HepG2 (cell line): Measurements from ENCODE around the gene SMG7. TPM values are rescaled to one million over a fixed set of nuclear protein-coding genes. Genes with fewer than 3 reads are reported as not detected.

ENCODE experiments used
- ATAC-seq: fragments of 200-7000 bp; cut with Tn5 transposase; 3 replicates; pipeline ENCODE4 v1.9.1; 2020; ENCODE audit warnings: mild to moderate bottlenecking, moderate library complexity
- BruUV-seq: library from RNA; stranded (reverse); fragments of 400-500 nt; replicated peaks from 2 replicates; lab custom pipeline; 2021; lab: Mats Ljungman, UMichigan
- CTCF ChIA-PET: fragments of 300-600 bp; formaldehyde crosslinking; extraction: SDS; loops from one replicate; lab custom pipeline; 2021; ENCODE audit warnings: low total read pairs, inconsistent platforms, low intra/inter-chr PET ratio; lab: Yijun Ruan, JAX
- POLR2A ChIA-PET: fragments of 350-600 bp; sonication (Branson Sonifier 250); formaldehyde crosslinking; loops from one replicate; lab custom pipeline; 2020; ENCODE audit warnings: antibody characterized with exemption, inconsistent platforms; lab: Yijun Ruan, JAX
- DNase-seq: peaks from one replicate; pipeline ENCODE4 v3.0.0-alpha.2; 2015; ENCODE audit warnings: low spot score
- FAIRE-seq: peaks from 3 replicates; lab custom pipeline; 2011; peaks lifted over from hg19 to GRCh38; lab: Jason Lieb, UNC
- H2AFZ ChIP-seq: one replicate; pipeline ENCODE4 v1.6.1; 2011; ENCODE audit warnings: low read length, inconsistent platforms
- H3K27ac ChIP-seq: fragments of 300-600 bp; 3 replicates; pipeline ENCODE4 v1.8.0; 2011; ENCODE audit warnings: mixed run types, mild to moderate bottlenecking, mixed read lengths, low read length, inconsistent platforms; ENCODE audit not compliant: insufficient read depth; ENCODE audit errors: extremely low read length
- H3K27me3 ChIP-seq, 2 experiments: fragments of 200-600 bp in 1 of 2; 2 replicates in 1 of 2; 3 replicates in 1 of 2; pipeline versions ENCODE4 v1.6.0 to v1.8.0; 2011; ENCODE audit warnings: low read length in 2 of 2, mild to moderate bottlenecking in 2 of 2, moderate library complexity in 2 of 2, inconsistent platforms in 1 of 2; ENCODE audit not compliant: insufficient read depth in 2 of 2, control insufficient read depth in 1 of 2
- H3K36me3 ChIP-seq, 2 experiments: fragments of 200-600 bp in 1 of 2; replicated peaks in 1 of 2; 2 replicates in 1 of 2; 3 replicates in 1 of 2; pipeline versions ENCODE4 v1.5.1 to v1.8.0; 2011; ENCODE audit warnings: low read length in 2 of 2, inconsistent platforms in 1 of 2; ENCODE audit not compliant: insufficient read depth in 2 of 2, control insufficient read depth in 1 of 2
- H3K4me1 ChIP-seq: 2 replicates; pipeline ENCODE4 v1.5.1; 2012; ENCODE audit warnings: low read length, inconsistent platforms; ENCODE audit not compliant: insufficient read depth
- H3K4me2 ChIP-seq: 2 replicates; pipeline ENCODE4 v1.6.0; 2011; ENCODE audit warnings: low read depth, low read length, inconsistent platforms
- H3K4me3 ChIP-seq, 3 experiments: fragments of 200-600 bp in 1 of 3; sonication (generic), shearing (Covaris generic) in 1 of 3; replicated peaks in 1 of 3; 2 replicates each; pipeline ENCODE4 v1.5.1; 2011 to 2016; ENCODE audit warnings: low read length in 3 of 3, inconsistent platforms in 2 of 3, low read depth in 2 of 3, mild to moderate bottlenecking in 2 of 3, control low read depth in 1 of 3, mixed read lengths in 1 of 3; ENCODE audit not compliant: insufficient read depth in 1 of 3
- H3K79me2 ChIP-seq: one replicate; pipeline ENCODE4 v1.6.1; 2011; ENCODE audit warnings: low read length, inconsistent platforms; ENCODE audit not compliant: insufficient read depth
- H3K9ac ChIP-seq: 2 replicates; pipeline ENCODE4 v1.6.0; 2011; ENCODE audit warnings: mild to moderate bottlenecking, low read depth, low read length, inconsistent platforms; ENCODE audit not compliant: insufficient read depth
- H3K9me3 ChIP-seq: 2 replicates; pipeline ENCODE4 v1.5.1; 2012; ENCODE audit warnings: mild to moderate bottlenecking, low read length
- H4K20me1 ChIP-seq: 2 replicates; pipeline ENCODE4 v1.6.0; 2011; ENCODE audit warnings: inconsistent platforms, mild to moderate bottlenecking, low read length, moderate library complexity; ENCODE audit not compliant: insufficient read depth
- MATR3 ChIP-seq: sonication (generic); formaldehyde crosslinking; IDR thresholded peaks from 2 replicates; pipeline ENCODE4 v1.4.0; 2020; ENCODE audit warnings: missing genetic modification reagents
- NCOA2 ChIP-seq: sonication (generic); formaldehyde crosslinking; IDR thresholded peaks from 2 replicates; pipeline ENCODE4 v1.8.0; 2022; ENCODE audit warnings: inconsistent platforms
- NFE2L1 ChIP-seq: sonication (generic); formaldehyde crosslinking; IDR thresholded peaks from 2 replicates; pipeline ENCODE4 v1.4.0; 2020; ENCODE audit warnings: missing genetic modification reagents, mild to moderate bottlenecking, borderline replicate concordance
- POLR2A ChIP-seq, 2 experiments: IDR thresholded peaks; 2 replicates each; pipeline ENCODE4 v1.6.1; 2011; ENCODE audit warnings: low read depth in 2 of 2, low read length in 2 of 2, mild to moderate bottlenecking in 1 of 2, moderate library complexity in 1 of 2; ENCODE audit not compliant: insufficient read depth in 1 of 2
- REPIN1 ChIP-seq: sonication (generic); formaldehyde crosslinking; IDR thresholded peaks from 2 replicates; pipeline ENCODE4 v1.8.0; 2022; ENCODE audit warnings: missing genetic modification reagents, low read depth, mild to moderate bottlenecking, borderline replicate concordance
- SMARCE1 ChIP-seq: fragments of 450-650 bp; IDR thresholded peaks from 2 replicates; pipeline ENCODE4 v1.6.1; 2017; ENCODE audit warnings: borderline replicate concordance
- SNAI1 ChIP-seq: sonication (generic); formaldehyde crosslinking; IDR thresholded peaks from 2 replicates; pipeline ENCODE4 v1.5.0; 2020; ENCODE audit warnings: mild to moderate bottlenecking, missing genetic modification reagents, borderline replicate concordance
- ZBTB33 ChIP-seq: sonication (generic); formaldehyde crosslinking; IDR thresholded peaks from 2 replicates; pipeline ENCODE4 v1.4.0; 2020; ENCODE audit warnings: missing genetic modification reagents
- ZBTB7B ChIP-seq: sonication (generic); formaldehyde crosslinking; IDR thresholded peaks from 2 replicates; pipeline ENCODE4 v1.4.0; 2020; ENCODE audit warnings: missing genetic modification reagents
- ZNF670 ChIP-seq: sonication (generic); formaldehyde crosslinking; IDR thresholded peaks from 2 replicates; pipeline ENCODE4 v1.8.0; 2022; ENCODE audit warnings: mild to moderate bottlenecking, missing genetic modification reagents, borderline replicate concordance
- WGBS: methylation state at CpG from one replicate; pipeline ENCODE4 v1.1.6; 2017; ENCODE audit warnings: low lambda C conversion rate; 5-methylcytosine and 5-hydroxymethylcytosine counted together
- in situ Hi-C: cut with HindIII; loops from 2 replicates; pipeline ENCODE4 v1.10.0; 2017; ENCODE audit warnings: low pct_unique_long_range_greater_than_20kb; ENCODE audit not compliant: extremely low pct_ligation_motif_present
- intact Hi-C: fragments of 100-400 bp; cut with micrococcal nuclease; formaldehyde crosslinking; loops from one replicate; pipeline ENCODE4 v1.10.0; 2022; ENCODE audit not compliant: unreplicated experiment
- polyA plus RNA-seq, 8 experiments: library from polyadenylated mRNA; depleted of rRNA in 3 of 8; stranded (reverse) in 7 of 8; unstranded in 1 of 8; fragments of >200 nt; fragmentation: Illumina TruSeq in 4 of 8; extraction: Trizol in 4 of 8; gene quantifications; 2 replicates each; pipeline versions ENCODE4 v1.2.1 to v1.2.3, GENCODE V29; 2011 to 2016; ENCODE audit warnings: low read depth in 4 of 8, missing spikeins in 1 of 8, mixed read lengths in 1 of 8; ENCODE audit not compliant: insufficient read depth in 1 of 8
- total RNA-seq, 5 experiments: library from RNA; depleted of rRNA; stranded (reverse); fragments of >200 nt; fragmentation: Illumina TruSeq; extraction: Trizol; gene quantifications; 2 replicates each; pipeline ENCODE4 v1.2.3, GENCODE V29; 2016; ENCODE audit warnings: low read depth in 1 of 5
- TF ChIP-seq, protein P1 (sequence below): sonication (generic); formaldehyde crosslinking; IDR thresholded peaks from 2 replicates; pipeline ENCODE4 v1.5.1; 2020; ENCODE audit warnings: mild to moderate bottlenecking, missing genetic modification reagents, moderate library complexity
- TF ChIP-seq, protein P2 (sequence below): sonication (generic); formaldehyde crosslinking; IDR thresholded peaks from 2 replicates; pipeline ENCODE4 v1.4.0; 2020; ENCODE audit warnings: missing genetic modification reagents

The SMG7 gene
- total and polyA plus RNA-seq, 2 of the 13 experiments (the other 11 are each of a cell fraction or from before 2014, with no cell fraction given), result 14.9 to 27.9 TPM

GRCh38 chr1:183589384-183589783 lies 117.1 kb downstream of the SMG7 start:
- no TSS peak for BruUV-seq
- in situ Hi-C loops (no loop called here), intact Hi-C loops (no loop called here)
- H3K27me3 ChIP-seq, result peaks cover 1 to 14% of the 10 kb centered on the region in 2 experiments; a peak in 4 of 5 replicates
- H3K79me2 ChIP-seq, result no peaks in the 10 kb centered on the region
- no peak overlapping the region for H3K9ac ChIP-seq
- H4K20me1 ChIP-seq, result no peaks in the 10 kb centered on the region
- no peak overlapping the region for H3K4me2 ChIP-seq
- no peaks in the 10 kb centered on the region for H3K9me3 ChIP-seq
- no peak overlapping the region for H3K4me3 ChIP-seq
- ATAC-seq, result no peak
- no peak overlapping the region for H3K27ac ChIP-seq
- no peaks in the 10 kb centered on the region for H3K4me1 ChIP-seq
- TF ChIP-seq ZBTB7B (CRISPR knock-in tag) (no peak), ZBTB33 (CRISPR knock-in tag) (no peak), MATR3 (CRISPR knock-in tag) (no peak), NFE2L1 (CRISPR knock-in tag) (no peak), NCOA2 (CRISPR knock-in tag) (no peak), POLR2A (IDR thresholded peaks at IDR 0.05; ENCODE audit: insufficient read depth in 1 of 2, low read depth in 2 of 2, low read length in 2 of 2) (no peak), ZNF670 (CRISPR knock-in tag) (no peak), SNAI1 (no peak), REPIN1 (CRISPR knock-in tag) (no peak), SMARCE1 (no peak)
- TF ChIP-seq, protein P1, sequence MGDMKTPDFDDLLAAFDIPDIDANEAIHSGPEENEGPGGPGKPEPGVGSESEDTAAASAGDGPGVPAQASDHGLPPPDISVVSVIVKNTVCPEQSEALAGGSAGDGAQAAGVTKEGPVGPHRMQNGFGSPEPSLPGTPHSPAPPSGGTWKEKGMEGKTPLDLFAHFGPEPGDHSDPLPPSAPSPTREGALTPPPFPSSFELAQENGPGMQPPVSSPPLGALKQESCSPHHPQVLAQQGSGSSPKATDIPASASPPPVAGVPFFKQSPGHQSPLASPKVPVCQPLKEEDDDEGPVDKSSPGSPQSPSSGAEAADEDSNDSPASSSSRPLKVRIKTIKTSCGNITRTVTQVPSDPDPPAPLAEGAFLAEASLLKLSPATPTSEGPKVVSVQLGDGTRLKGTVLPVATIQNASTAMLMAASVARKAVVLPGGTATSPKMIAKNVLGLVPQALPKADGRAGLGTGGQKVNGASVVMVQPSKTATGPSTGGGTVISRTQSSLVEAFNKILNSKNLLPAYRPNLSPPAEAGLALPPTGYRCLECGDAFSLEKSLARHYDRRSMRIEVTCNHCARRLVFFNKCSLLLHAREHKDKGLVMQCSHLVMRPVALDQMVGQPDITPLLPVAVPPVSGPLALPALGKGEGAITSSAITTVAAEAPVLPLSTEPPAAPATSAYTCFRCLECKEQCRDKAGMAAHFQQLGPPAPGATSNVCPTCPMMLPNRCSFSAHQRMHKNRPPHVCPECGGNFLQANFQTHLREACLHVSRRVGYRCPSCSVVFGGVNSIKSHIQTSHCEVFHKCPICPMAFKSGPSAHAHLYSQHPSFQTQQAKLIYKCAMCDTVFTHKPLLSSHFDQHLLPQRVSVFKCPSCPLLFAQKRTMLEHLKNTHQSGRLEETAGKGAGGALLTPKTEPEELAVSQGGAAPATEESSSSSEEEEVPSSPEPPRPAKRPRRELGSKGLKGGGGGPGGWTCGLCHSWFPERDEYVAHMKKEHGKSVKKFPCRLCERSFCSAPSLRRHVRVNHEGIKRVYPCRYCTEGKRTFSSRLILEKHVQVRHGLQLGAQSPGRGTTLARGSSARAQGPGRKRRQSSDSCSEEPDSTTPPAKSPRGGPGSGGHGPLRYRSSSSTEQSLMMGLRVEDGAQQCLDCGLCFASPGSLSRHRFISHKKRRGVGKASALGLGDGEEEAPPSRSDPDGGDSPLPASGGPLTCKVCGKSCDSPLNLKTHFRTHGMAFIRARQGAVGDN (CRISPR knock-in tag), result no peak
- TF ChIP-seq, protein P2, sequence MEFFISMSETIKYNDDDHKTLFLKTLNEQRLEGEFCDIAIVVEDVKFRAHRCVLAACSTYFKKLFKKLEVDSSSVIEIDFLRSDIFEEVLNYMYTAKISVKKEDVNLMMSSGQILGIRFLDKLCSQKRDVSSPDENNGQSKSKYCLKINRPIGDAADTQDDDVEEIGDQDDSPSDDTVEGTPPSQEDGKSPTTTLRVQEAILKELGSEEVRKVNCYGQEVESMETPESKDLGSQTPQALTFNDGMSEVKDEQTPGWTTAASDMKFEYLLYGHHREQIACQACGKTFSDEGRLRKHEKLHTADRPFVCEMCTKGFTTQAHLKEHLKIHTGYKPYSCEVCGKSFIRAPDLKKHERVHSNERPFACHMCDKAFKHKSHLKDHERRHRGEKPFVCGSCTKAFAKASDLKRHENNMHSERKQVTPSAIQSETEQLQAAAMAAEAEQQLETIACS (CRISPR knock-in tag), result no peak
- TF ChIP-seq, all 625 proteins: peak for 0
- Histone ChIP-seq H3K36me3 (no peaks in the 10 kb centered on the region), H2AFZ (no peak overlapping the region)
- POLR2A ChIA-PET, result no interaction called here
- WGBS, result 18% methylated on average over 5 of the region's 5 CpGs
- FAIRE-seq (no peak), DNase-seq (no peak)
- CTCF ChIA-PET, result no interaction called here
